Karpas-422 (cell line): Measurements from ENCODE around the gene TRIP6. TPM values are rescaled to one million over a fixed set of nuclear protein-coding genes. Genes with fewer than 3 reads are reported as not detected.

Experiments
- DNase-seq: peaks from one replicate; pipeline ENCODE4 v3.0.0-alpha.2; 2015
- H2AFZ ChIP-seq: fragments of 200-600 bp; sonication (generic); 2 replicates; pipeline ENCODE4 v1.6.1; 2014; ENCODE audit warnings: antibody characterized with exemption, low read length, mixed read lengths
- H3K27ac ChIP-seq: fragments of 200-600 bp; sonication (generic); 2 replicates; pipeline ENCODE4 v1.5.1; 2014; ENCODE audit warnings: mild to moderate bottlenecking, low read length, moderate library complexity
- H3K27me3 ChIP-seq: fragments of 200-600 bp; sonication (generic); 2 replicates; pipeline ENCODE4 v1.6.1; 2014; ENCODE audit warnings: low read length, mixed read lengths
- H3K36me3 ChIP-seq: fragments of 200-600 bp; sonication (generic); 2 replicates; pipeline ENCODE4 v1.6.1; 2014; ENCODE audit warnings: low read length, mixed read lengths; ENCODE audit not compliant: insufficient read depth
- H3K4me1 ChIP-seq: fragments of 200-600 bp; sonication (generic); 2 replicates; pipeline ENCODE4 v1.6.1; 2014; ENCODE audit warnings: mild to moderate bottlenecking, low read length, mixed read lengths
- H3K4me2 ChIP-seq: fragments of 200-600 bp; sonication (generic); 2 replicates; pipeline ENCODE4 v1.6.1; 2014; ENCODE audit warnings: low read length, low read depth, mild to moderate bottlenecking; ENCODE audit not compliant: poor library complexity, severe bottlenecking
- H3K4me3 ChIP-seq: fragments of 200-600 bp; sonication (generic); 2 replicates; pipeline ENCODE4 v1.5.1; 2014; ENCODE audit warnings: mild to moderate bottlenecking, antibody characterized with exemption, low read length, mixed read lengths
- H3K79me2 ChIP-seq: fragments of 200-600 bp; sonication (generic); 2 replicates; pipeline ENCODE4 v1.6.1; 2014; ENCODE audit warnings: mild to moderate bottlenecking, low read length, mixed read lengths
- H3K9ac ChIP-seq: fragments of 200-600 bp; sonication (generic); 2 replicates; pipeline ENCODE4 v1.6.0; 2014; ENCODE audit warnings: low read length
- H3K9me2 ChIP-seq: fragments of 200-600 bp; sonication (generic), shearing (Covaris generic); replicated peaks from 2 replicates; pipeline ENCODE4 v1.6.0; 2014; ENCODE audit warnings: mild to moderate bottlenecking, low read length, moderate library complexity; ENCODE audit not compliant: insufficient read depth
- H3K9me3 ChIP-seq: fragments of 300-700, 200-600 bp; sonication (generic); 2 replicates; pipeline ENCODE4 v1.6.1; 2014; ENCODE audit warnings: low read length, mixed read lengths
- H4K20me1 ChIP-seq: fragments of 200-600 bp; sonication (generic); 2 replicates; pipeline ENCODE4 v1.6.1; 2014; ENCODE audit warnings: mild to moderate bottlenecking, antibody characterized with exemption, low read length, low read depth; ENCODE audit not compliant: insufficient read depth
- total RNA-seq: library from RNA; depleted of rRNA; stranded (reverse); fragments of >200 nt; shearing (Covaris generic); gene quantifications from 2 replicates; pipeline ENCODE4 v1.2.3, GENCODE V29; 2014; ENCODE audit warnings: low replicate concordance

TRIP6 gene
- total RNA-seq, 1 experiment from 2014 or later, result 19.5 TPM

DNA sequence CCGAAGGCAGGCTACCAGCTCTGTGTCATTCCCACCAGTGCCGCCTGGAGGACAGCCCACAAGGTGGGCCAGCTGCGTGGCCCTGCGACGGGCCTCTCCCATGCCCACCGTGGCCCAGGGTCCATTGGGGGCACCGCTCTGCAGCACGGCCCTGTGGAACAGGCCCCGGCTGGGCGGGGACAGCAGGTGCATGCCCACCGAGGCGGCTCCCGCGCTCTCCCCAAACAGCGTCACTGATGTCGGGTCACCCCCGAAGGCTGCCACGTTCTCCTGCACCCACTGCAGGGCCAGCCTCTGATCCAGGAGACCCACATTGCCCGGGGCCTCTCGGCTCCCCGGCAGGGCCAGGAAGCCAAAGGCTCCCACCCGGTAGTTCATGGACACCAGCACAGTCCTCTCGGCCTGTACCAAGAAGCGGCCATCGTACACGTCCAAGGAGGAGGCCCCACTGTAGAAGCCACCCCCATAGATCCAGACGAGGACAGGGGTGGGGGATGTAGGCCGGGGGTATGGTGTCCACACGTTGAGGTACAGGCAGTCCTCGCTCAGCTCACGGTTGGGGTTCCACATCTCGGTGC is 26.2 kb downstream of the TRIP6 start:
- no peaks in the 10 kb centered on the region for H3K9me2 ChIP-seq
- 0 out of 2 replicates have a peak, but pooled peaks cover 3% of the 10 kb centered on the region for H3K36me3 ChIP-seq
- H3K27me3 ChIP-seq, result no peaks in the 10 kb centered on the region
- no peaks in the 10 kb centered on the region for H3K9me3 ChIP-seq
- H3K4me1 ChIP-seq, result peaks cover 21% of the 10 kb centered on the region
- DNase-seq, result no peak
- no peak overlapping the region for H3K27ac ChIP-seq
- H4K20me1 ChIP-seq, result no peaks in the 10 kb centered on the region
- H3K4me2 ChIP-seq, result no peak overlapping the region
- peaks cover 10% of the 10 kb centered on the region for H3K79me2 ChIP-seq
- no peak overlapping the region for H2AFZ ChIP-seq
- H3K9ac ChIP-seq, result no peak overlapping the region
- H3K4me3 ChIP-seq, result no peak overlapping the region

- Histone ChIP-seq H3K9ac (no peak overlapping the region), H3K4me1 (peaks cover 19% of the 10 kb centered on the region), H3K9me2 (no peaks in the 10 kb centered on the region), H3K9me3 (no peaks in the 10 kb centered on the region), H3K27ac (no peak overlapping the region), H2AFZ (no peak overlapping the region), H4K20me1 (no peaks in the 10 kb centered on the region), H3K4me2 (no peak overlapping the region), H3K36me3 (no peaks in the 10 kb centered on the region), H3K79me2 (peaks cover 3% of the 10 kb centered on the region), H3K27me3 (no peaks in the 10 kb centered on the region), H3K4me3 (no peak overlapping the region)
- no peak for DNase-seq
Observed at GRCh38 chr7:100893910-100894721, 26.9 kb downstream of the TRIP6 start.

GRCh38 chr7:100894860-100895700 is 27.9 kb downstream of the TRIP6 start:
- H3K9me3 ChIP-seq, result no peaks in the 10 kb centered on the region
- no peaks in the 10 kb centered on the region for H3K27me3 ChIP-seq
- no peaks in the 10 kb centered on the region for H3K79me2 ChIP-seq

DNA sequence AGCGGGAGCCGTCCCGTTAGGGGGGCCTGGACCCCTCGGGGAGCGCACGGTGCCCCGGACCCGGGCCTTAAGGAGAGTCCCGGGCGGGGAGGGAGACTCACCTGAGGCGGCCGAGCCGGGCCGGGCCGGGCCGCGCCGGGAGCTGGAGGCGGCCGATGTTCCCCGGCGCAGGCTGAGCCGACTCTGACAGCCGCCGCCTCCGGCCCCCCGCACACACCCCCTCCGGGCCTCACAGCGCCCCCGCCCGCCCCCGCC is 28.4 kb downstream of the TRIP6 start, which contains the start of gene ACHE:
Gene ACHE (minus strand): TSS at position 188 of the 255 bp plus-strand sequence. CDS start 1,656 bp downstream, outside the sequence.
- H3K27me3 ChIP-seq, result no peaks in the 10 kb centered on the region
- H3K4me1 ChIP-seq, result peaks cover 10% of the 10 kb centered on the region
- H3K9me3 ChIP-seq, result no peaks in the 10 kb centered on the region
- H3K9me2 ChIP-seq, result no peaks in the 10 kb centered on the region
- H4K20me1 ChIP-seq, result no peaks in the 10 kb centered on the region
- no peaks in the 10 kb centered on the region for H3K79me2 ChIP-seq
- peak within 1 kb of the TSS; percentile 5; the same call in 1 of the 2 replicates for H3K4me3 ChIP-seq
- H3K36me3 ChIP-seq, result no peaks in the 10 kb centered on the region
- DNase-seq, result no peak
- peak within 1 kb of the TSS; percentile 13; the same call in 1 of the 2 replicates for H3K9ac ChIP-seq
- no peak within 1 kb of the TSS for H3K27ac ChIP-seq
- peak within 1 kb of the TSS; percentile 26 for H3K4me2 ChIP-seq
- H2AFZ ChIP-seq, result no peak within 1 kb of the TSS

More at GRCh38 chr7:100894860-100895700, 27.9 kb downstream of the TRIP6 start:
- Histone ChIP-seq H3K27ac (no peak overlapping the region), H3K9me2 (no peaks in the 10 kb centered on the region), H3K9ac (peak overlapping the region; percentile 13; the same call in 1 of the 2 replicates), H3K4me2 (peak overlapping the region; percentile 26), H3K4me3 (peak overlapping the region; percentile 5; the same call in 1 of the 2 replicates), H2AFZ (no peak overlapping the region), H3K4me1 (peaks cover 16% of the 10 kb centered on the region), H4K20me1 (no peaks in the 10 kb centered on the region), H3K36me3 (no peaks in the 10 kb centered on the region)
- DNase-seq, result peak; percentile 82

- no peak overlapping the region for H3K27ac ChIP-seq
- H3K4me2 ChIP-seq, result no peak overlapping the region
- no peaks in the 10 kb centered on the region for H4K20me1 ChIP-seq
- H3K9ac ChIP-seq, result no peak overlapping the region
- H3K9me2 ChIP-seq, result no peaks in the 10 kb centered on the region
- DNase-seq, result peak; percentile 58
- no peak overlapping the region for H2AFZ ChIP-seq
- H3K9me3 ChIP-seq, result no peaks in the 10 kb centered on the region
- no peak overlapping the region for H3K4me3 ChIP-seq
- H3K4me1 ChIP-seq, result peaks cover 7% of the 10 kb centered on the region; the same call in 1 of the 2 replicates
- no peaks in the 10 kb centered on the region for H3K27me3 ChIP-seq
- no peaks in the 10 kb centered on the region for H3K79me2 ChIP-seq
- no peaks in the 10 kb centered on the region for H3K36me3 ChIP-seq
Observed at GRCh38 chr7:100895956-100896731, 29.0 kb downstream of the TRIP6 start.

- no peak overlapping the region for H3K9ac ChIP-seq
- H3K4me1 ChIP-seq, result peaks cover 7% of the 10 kb centered on the region; the same call in 1 of the 2 replicates
- H3K27me3 ChIP-seq, result no peaks in the 10 kb centered on the region
- no peak overlapping the region for H2AFZ ChIP-seq
- no peaks in the 10 kb centered on the region for H3K36me3 ChIP-seq
- no peak overlapping the region for H3K27ac ChIP-seq
- peak; percentile 61 for DNase-seq
- H3K4me3 ChIP-seq, result no peak overlapping the region
- no peaks in the 10 kb centered on the region for H3K9me3 ChIP-seq
- H3K79me2 ChIP-seq, result no peaks in the 10 kb centered on the region
- H3K9me2 ChIP-seq, result no peaks in the 10 kb centered on the region
- no peaks in the 10 kb centered on the region for H4K20me1 ChIP-seq
- H3K4me2 ChIP-seq, result no peak overlapping the region
Observed at GRCh38 chr7:100896732-100897608, 29.8 kb downstream of the TRIP6 start.

DNA sequence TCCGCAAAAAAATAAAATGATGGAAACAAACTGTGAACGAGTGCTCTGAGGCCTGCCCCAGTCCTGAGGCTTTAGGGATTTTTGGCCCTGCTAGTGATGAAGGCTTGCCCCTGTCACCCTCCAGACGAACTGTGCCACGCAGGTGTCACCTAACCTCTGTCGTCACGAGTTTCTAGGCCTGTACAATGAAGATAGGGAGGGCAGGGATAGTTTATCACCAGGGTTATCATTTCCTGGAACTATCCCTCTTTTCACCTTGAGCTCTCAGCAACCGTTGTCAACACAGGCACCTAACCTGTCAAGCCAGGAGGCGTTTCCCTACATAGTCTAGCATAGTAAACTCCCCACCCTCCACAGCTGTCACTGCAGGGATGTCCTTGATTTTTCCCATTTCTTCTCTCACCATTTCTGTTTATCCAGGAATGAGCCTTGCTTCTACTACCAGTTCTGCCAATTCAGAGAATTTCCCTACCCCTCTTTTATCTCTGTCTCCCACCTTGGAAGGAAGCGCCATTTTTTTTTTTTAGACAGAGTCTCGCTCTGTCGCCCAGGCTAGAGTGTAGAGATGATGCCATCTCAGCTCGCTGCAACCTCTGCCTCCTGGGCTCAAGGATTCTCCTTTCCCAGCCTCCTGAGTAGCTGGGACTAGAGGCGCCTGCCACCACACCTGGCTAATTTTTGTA is 30.7 kb downstream of the TRIP6 start:
- Histone ChIP-seq H3K4me1 (peaks cover 7% of the 10 kb centered on the region; the same call in 1 of the 2 replicates), H3K79me2 (no peaks in the 10 kb centered on the region), H3K9me2 (no peaks in the 10 kb centered on the region), H3K27ac (no peak overlapping the region), H2AFZ (no peak overlapping the region), H3K4me2 (no peak overlapping the region), H4K20me1 (no peaks in the 10 kb centered on the region), H3K9ac (no peak overlapping the region), H3K4me3 (no peak overlapping the region), H3K36me3 (no peaks in the 10 kb centered on the region), H3K9me3 (no peaks in the 10 kb centered on the region), H3K27me3 (no peaks in the 10 kb centered on the region)
- no peak for DNase-seq
